ENCODE results near the gene PON3.

- TF ChIP-seq CTCF (IDR thresholded peaks at IDR 0.05) (no peak), POLR2A (IDR thresholded peaks at IDR 0.05) (no peak)
Observed at GRCh38 chr7:95421000-95421846, 25.0 kb upstream of the PON3 start.
